ENCODE measurements around the gene MICAL2. TPM values are rescaled to one million over a fixed set of nuclear protein-coding genes. Genes with fewer than 3 reads are reported as not detected.

Gene MICAL2
- total RNA-seq, 1 experiment from 2014 or later, result 151 TPM

DNA sequence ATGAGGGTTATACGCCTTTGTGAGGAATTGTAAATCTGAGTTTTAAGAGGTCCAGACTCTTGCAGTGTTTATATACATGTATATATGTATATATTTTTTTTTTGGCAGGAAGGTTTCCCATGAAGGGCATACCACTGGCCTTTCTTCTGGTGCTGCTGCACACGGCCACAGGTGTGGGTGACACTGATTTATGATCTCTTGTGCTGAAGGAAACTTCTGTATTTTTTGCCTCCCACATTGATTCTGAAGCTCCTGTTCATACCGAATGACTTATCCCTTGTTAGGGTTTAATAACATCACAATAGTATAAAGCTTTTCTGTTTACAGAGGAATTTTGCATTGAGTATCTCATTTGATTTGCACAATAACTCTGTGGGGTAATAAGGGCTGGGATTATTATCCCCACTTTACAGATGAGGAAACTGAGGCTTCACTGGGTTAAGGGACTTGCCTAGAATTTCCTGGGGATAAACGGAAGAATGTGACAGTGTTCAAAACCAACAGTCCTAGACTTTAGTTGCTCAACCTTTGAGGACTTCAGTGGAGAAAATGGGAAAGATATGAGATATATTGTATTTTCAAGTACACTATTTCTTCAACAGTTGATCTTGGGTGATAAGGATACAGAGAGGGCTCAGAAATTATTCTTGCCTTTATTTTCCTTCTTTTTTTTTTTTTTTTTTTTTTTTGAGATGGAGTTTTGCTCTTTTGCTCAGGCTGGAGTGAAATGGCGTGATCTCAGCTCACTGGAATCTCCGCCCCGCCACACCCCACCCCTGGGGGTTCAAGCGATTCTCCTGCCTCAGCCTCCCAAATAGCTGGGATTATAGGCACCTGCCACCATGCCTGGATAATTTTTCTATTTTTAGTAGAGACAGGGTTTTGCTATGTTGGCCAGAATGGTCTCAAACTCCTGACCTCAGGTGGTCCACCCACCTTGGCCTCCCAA, 70.1 kb downstream of the MICAL2 start:
- Mint-ChIP-seq H3K36me3 (ENCODE audit: insufficient read depth, unreplicated experiment) (no peaks in the 10 kb centered on the region), H3K4me3 (ENCODE audit: unreplicated experiment) (no peak overlapping the region), H3K4me1 (ENCODE audit: insufficient read depth, unreplicated experiment) (peaks cover 61% of the 10 kb centered on the region), H3K27ac (ENCODE audit: low read depth, unreplicated experiment) (peak overlapping the region; percentile 74), H3K27me3 (ENCODE audit: insufficient read depth, unreplicated experiment) (no peaks in the 10 kb centered on the region), H3K9me3 (ENCODE audit: unreplicated experiment) (no peaks in the 10 kb centered on the region)
- CTCF ChIA-PET, result interaction anchor here (0.6 to 1.4 kb wide), 3 partner anchors 16 to 29 kb away, joined by 3 to 4 read pairs (median 3); no protein-coding TSS in a partner anchor
- TF ChIP-seq, protein P1, sequence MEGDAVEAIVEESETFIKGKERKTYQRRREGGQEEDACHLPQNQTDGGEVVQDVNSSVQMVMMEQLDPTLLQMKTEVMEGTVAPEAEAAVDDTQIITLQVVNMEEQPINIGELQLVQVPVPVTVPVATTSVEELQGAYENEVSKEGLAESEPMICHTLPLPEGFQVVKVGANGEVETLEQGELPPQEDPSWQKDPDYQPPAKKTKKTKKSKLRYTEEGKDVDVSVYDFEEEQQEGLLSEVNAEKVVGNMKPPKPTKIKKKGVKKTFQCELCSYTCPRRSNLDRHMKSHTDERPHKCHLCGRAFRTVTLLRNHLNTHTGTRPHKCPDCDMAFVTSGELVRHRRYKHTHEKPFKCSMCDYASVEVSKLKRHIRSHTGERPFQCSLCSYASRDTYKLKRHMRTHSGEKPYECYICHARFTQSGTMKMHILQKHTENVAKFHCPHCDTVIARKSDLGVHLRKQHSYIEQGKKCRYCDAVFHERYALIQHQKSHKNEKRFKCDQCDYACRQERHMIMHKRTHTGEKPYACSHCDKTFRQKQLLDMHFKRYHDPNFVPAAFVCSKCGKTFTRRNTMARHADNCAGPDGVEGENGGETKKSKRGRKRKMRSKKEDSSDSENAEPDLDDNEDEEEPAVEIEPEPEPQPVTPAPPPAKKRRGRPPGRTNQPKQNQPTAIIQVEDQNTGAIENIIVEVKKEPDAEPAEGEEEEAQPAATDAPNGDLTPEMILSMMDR (IDR thresholded peaks at IDR 0.05; ENCODE audit: unreplicated experiment), result no peak
- peak; percentile 60 for DNase-seq (ENCODE audit: unreplicated experiment)
- BruUV-seq (replicated peaks), result no TSS peak
- intact Hi-C loops (cut with micrococcal nuclease), result no loop called here
- POLR2A ChIA-PET, result interaction anchor here (0.6 to 7.9 kb wide), 14 partner anchors 7 to 592 kb away, joined by 3 to 95 read pairs (median 4); partner anchors contain the start of gene MICAL2

DNA sequence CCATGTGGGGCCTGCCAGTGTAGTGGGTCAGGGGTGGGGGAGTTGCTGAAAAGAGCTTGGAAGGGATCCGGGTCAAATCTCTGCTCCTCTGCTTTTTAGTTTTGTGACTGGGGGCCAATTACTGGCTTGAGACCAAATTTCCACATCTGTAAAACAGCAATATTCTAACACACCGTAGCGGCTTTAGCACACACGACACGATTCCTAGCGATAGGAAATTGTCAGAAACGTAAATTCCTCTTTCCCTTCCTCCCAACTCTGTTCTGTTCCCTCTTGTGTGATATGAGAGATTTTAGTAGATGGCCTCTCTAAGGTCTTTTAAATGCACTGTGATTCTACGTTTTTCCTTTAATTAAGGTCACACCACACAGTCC, 71.9 kb downstream of the MICAL2 start:
- POLR2A ChIA-PET, result interaction anchor here (0.9 to 7.9 kb wide), 11 partner anchors 7 to 189 kb away, joined by 3 to 95 read pairs (median 5); no protein-coding TSS in a partner anchor
- no peaks in the 10 kb centered on the region for H3K27me3 Mint-ChIP-seq (ENCODE audit: insufficient read depth, unreplicated experiment)
- H3K36me3 Mint-ChIP-seq (ENCODE audit: insufficient read depth, unreplicated experiment), result no peaks in the 10 kb centered on the region
- no peak for DNase-seq (ENCODE audit: unreplicated experiment)
- TF ChIP-seq, protein P1 (IDR thresholded peaks at IDR 0.05; ENCODE audit: unreplicated experiment), result no peak
- TSS peak; percentile 69 for BruUV-seq (replicated peaks)
- H3K4me1 Mint-ChIP-seq (ENCODE audit: insufficient read depth, unreplicated experiment), result peaks cover 52% of the 10 kb centered on the region
- peak overlapping the region; percentile 82 for H3K27ac Mint-ChIP-seq (ENCODE audit: low read depth, unreplicated experiment)
- intact Hi-C loops (cut with micrococcal nuclease), result no loop called here
- no peak overlapping the region for H3K4me3 Mint-ChIP-seq (ENCODE audit: unreplicated experiment)
- H3K9me3 Mint-ChIP-seq (ENCODE audit: unreplicated experiment), result no peaks in the 10 kb centered on the region
- CTCF ChIA-PET, result interaction anchor here (0.7 to 1.4 kb wide), 9 partner anchors 9 to 134 kb away, joined by 3 to 4 read pairs (median 3); partner anchors contain the start of gene MICAL2

DNA sequence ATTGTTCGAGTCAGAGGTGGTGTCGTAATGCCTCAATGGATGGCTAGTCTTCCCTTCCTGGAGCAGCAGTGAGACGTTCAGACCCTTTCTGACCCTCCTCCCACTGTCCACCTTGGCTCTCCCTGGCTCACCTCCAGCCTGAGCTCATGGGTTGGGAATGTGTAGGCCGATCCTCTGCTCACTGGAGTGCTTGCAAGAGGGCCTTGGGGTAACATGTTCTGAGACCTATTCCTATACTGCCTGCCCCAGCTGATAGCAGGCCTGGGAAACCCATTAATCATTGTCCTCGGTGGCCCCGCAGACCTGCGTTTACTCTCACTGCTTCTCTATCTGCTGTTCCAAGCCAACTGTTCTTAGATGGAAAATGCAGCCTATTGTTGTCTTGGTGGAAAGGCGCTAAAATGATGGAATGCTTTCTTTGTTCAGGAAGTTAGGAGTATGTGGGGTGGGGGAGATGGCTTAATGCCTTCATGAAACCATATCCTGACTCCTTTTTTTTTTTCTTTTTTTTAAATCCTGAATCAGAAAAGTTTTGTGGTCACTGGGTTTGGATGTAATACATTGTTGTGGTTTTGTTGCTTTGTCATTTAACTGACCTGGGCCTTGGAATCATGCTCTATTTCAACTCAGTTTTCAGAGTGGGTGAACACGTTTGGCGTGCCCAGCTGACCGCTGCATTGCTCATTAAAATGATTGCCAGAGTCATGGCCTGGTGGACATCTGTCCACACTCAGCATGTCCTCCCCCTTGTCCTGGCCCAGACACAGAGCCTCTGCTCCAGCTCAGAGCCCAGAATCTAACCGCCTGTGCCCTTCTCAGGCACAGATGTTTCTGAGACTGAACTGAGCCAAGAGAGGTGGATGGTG, 72.5 kb downstream of the MICAL2 start:
- POLR2A ChIA-PET, result interaction anchor here (0.9 to 4.1 kb wide), 10 partner anchors 11 to 189 kb away, joined by 3 to 19 read pairs (median 4); no protein-coding TSS in a partner anchor
- H3K4me3 Mint-ChIP-seq (ENCODE audit: unreplicated experiment), result no peak overlapping the region
- no peaks in the 10 kb centered on the region for H3K27me3 Mint-ChIP-seq (ENCODE audit: insufficient read depth, unreplicated experiment)
- BruUV-seq (replicated peaks), result TSS peak; percentile 69
- H3K27ac Mint-ChIP-seq (ENCODE audit: low read depth, unreplicated experiment), result peak overlapping the region; percentile 82
- CTCF ChIA-PET, result interaction anchor here (0.5 to 1.5 kb wide), 8 partner anchors 8 to 291 kb away, joined by 3 to 4 read pairs (median 3); no protein-coding TSS in a partner anchor
- peaks cover 46% of the 10 kb centered on the region for H3K4me1 Mint-ChIP-seq (ENCODE audit: insufficient read depth, unreplicated experiment)
- intact Hi-C loops (cut with micrococcal nuclease), result no loop called here
- H3K36me3 Mint-ChIP-seq (ENCODE audit: insufficient read depth, unreplicated experiment), result peaks cover 4% of the 10 kb centered on the region
- DNase-seq (ENCODE audit: unreplicated experiment), result peak; percentile 97
- TF ChIP-seq, protein P1 (IDR thresholded peaks at IDR 0.05; ENCODE audit: unreplicated experiment), result no peak
- no peaks in the 10 kb centered on the region for H3K9me3 Mint-ChIP-seq (ENCODE audit: unreplicated experiment)

All from MCF 10A (cell line).